K562 (cell line): ENCODE measurements around the gene HNRNPF. TPM values are rescaled to one million over a fixed set of nuclear protein-coding genes. Genes with fewer than 3 reads are reported as not detected.
A peak's percentile ranks its signal among the peaks of the same experiment; 100 is the strongest.

Experiments used
- BHLHE40 ChIP-seq: IDR thresholded peaks from 2 replicates; pipeline ENCODE4 v1.6.1; 2011; ENCODE audit warnings: low read length, improper control_type of control experiment
- E2F6 ChIP-seq, 2 experiments: IDR thresholded peaks; 2 replicates each; pipeline ENCODE4 v1.6.1; 2011; ENCODE audit warnings: borderline replicate concordance in 1 of 2, control low read depth in 1 of 2, low read depth in 1 of 2, low read length in 1 of 2, mild to moderate bottlenecking in 1 of 2, mixed read lengths in 1 of 2, moderate library complexity in 1 of 2; ENCODE audit not compliant: insufficient read depth in 1 of 2, insufficient read length in 1 of 2, poor library complexity in 1 of 2, severe bottlenecking in 1 of 2; ENCODE audit errors: extremely low read depth in 1 of 2
- ETS1 ChIP-seq: conservative IDR thresholded peaks from 2 replicates; pipeline ENCODE4 v1.6.1; 2011; ENCODE audit warnings: low read depth, mild to moderate bottlenecking, low read length; ENCODE audit not compliant: control insufficient read depth
- GATA2 ChIP-seq: sonication (generic); formaldehyde crosslinking; IDR thresholded peaks from 2 replicates; pipeline ENCODE4 v1.4.0; 2020; ENCODE audit warnings: mild to moderate bottlenecking, missing genetic modification reagents
- MITF ChIP-seq: IDR thresholded peaks from 2 replicates; pipeline ENCODE4 v1.6.1; 2014; ENCODE audit warnings: antibody characterized with exemption
- MXI1 ChIP-seq: IDR thresholded peaks from 2 replicates; pipeline ENCODE4 v1.6.1; 2011; ENCODE audit warnings: low read depth, mild to moderate bottlenecking, improper control_type of control experiment, low read length
- PRDM10 ChIP-seq: fragments of 450-650 bp; IDR thresholded peaks from 2 replicates; pipeline ENCODE4 v1.6.1; 2018; ENCODE audit not compliant: partially characterized antibody
- RFX7 ChIP-seq: fragments of 250-450 bp; sonication (Bioruptor Pico); IDR thresholded peaks from 2 replicates; pipeline ENCODE4 v1.5.1; 2021; ENCODE audit warnings: mild to moderate bottlenecking
- TFAP4 ChIP-seq: sonication (generic); formaldehyde crosslinking; IDR thresholded peaks from 2 replicates; pipeline ENCODE4 v1.8.0; 2022; ENCODE audit warnings: missing genetic modification reagents, mild to moderate bottlenecking, moderate library complexity, borderline replicate concordance
- THAP12 ChIP-seq: fragments of 250-450 bp; sonication (Bioruptor Pico); IDR thresholded peaks from 2 replicates; pipeline ENCODE4 v1.9.0; 2021; ENCODE audit warnings: mild to moderate bottlenecking, inconsistent platforms
- ZKSCAN1 ChIP-seq: fragments of 150-350 bp; IDR thresholded peaks from 2 replicates; pipeline ENCODE4 v1.6.1; 2016; ENCODE audit warnings: low read depth, low read length
- polyA plus RNA-seq, 8 experiments: library from polyadenylated mRNA; depleted of rRNA in 4 of 8; stranded (reverse) in 5 of 8; unstranded in 3 of 8; fragments of >200 nt; fragmentation: Nextera tagmentation in 2 of 8; fragmentation: Illumina TruSeq in 1 of 8; extraction: Ambion mirVana in 2 of 8; extraction: Trizol in 1 of 8; gene quantifications; 2 replicates each; pipeline versions ENCODE4 v1.2.1 to v1.2.3, GENCODE V29; 2011 to 2014; ENCODE audit warnings: inconsistent platforms in 1 of 8, missing spikeins in 1 of 8
- total RNA-seq, 7 experiments: library from RNA; depleted of rRNA in 6 of 7; stranded (reverse); fragments of >200 nt in 6 of 7; fragmentation: Illumina TruSeq in 2 of 7; extraction: Trizol in 2 of 7; gene quantifications; 2 replicates each; pipeline versions ENCODE4 v1.2.1 to v1.2.3, GENCODE V29; 2011 to 2021; ENCODE audit warnings: low replicate concordance in 1 of 7

HNRNPF gene
- total and polyA plus RNA-seq, 9 of the 15 experiments (the other 6 are each of a cell fraction or from before 2014, with no cell fraction given), result 192 to 489 (median 416) TPM

- TF ChIP-seq E2F6 (IDR thresholded peaks at IDR 0.05; ENCODE audit: borderline replicate concordance in 1 of 2, extremely low read depth in 1 of 2, insufficient read depth in 1 of 2, insufficient read length in 1 of 2, low read depth in 1 of 2, low read length in 1 of 2, poor library complexity in 1 of 2, severe bottlenecking in 1 of 2), result peak; percentile 99
- peak; percentile 13 for TF ChIP-seq PRDM10
- peak; percentile 86 for TF ChIP-seq TFAP4 (CRISPR knock-in tag)
- peak; percentile 67; the same call in 1 of the 2 replicates for TF ChIP-seq THAP12 (CRISPR knock-in tag)
- peak; percentile 98 for TF ChIP-seq BHLHE40
- TF ChIP-seq MITF, result peak; percentile 95
- no peak for TF ChIP-seq RFX7
- TF ChIP-seq ETS1, result peak; percentile 89; the same call in 1 of the 2 replicates
- no peak for TF ChIP-seq GATA2 (CRISPR knock-in tag)
- TF ChIP-seq ZKSCAN1, result peak; percentile 79
- peak; percentile 74 for TF ChIP-seq MXI1
Observed at GRCh38 chr10:43396928-43397624, 11.9 kb downstream of the HNRNPF start (continued).
